IMR-90 (cell line): Measurements from ENCODE around the gene PIK3CB. TPM values are rescaled to one million over a fixed set of nuclear protein-coding genes. Genes with fewer than 3 reads are reported as not detected.

Source experiments
- ATAC-seq: fragments of 200-7000 bp; cut with Tn5 transposase; 2 replicates; pipeline ENCODE4 v1.9.1; 2020; ENCODE audit warnings: low read depth, mild to moderate bottlenecking, moderate library complexity
- BruUV-seq: library from RNA; stranded (reverse); fragments of 400-500 nt; replicated peaks from 2 replicates; lab custom pipeline; 2021; lab: Mats Ljungman, UMichigan
- CTCF ChIA-PET: fragments of 300-600 bp; formaldehyde crosslinking; extraction: SDS; loops from one replicate; lab custom pipeline; 2021; ENCODE audit warnings: antibody characterized with exemption; lab: Yijun Ruan, JAX
- POLR2A ChIA-PET: fragments of 300-600 bp; sonication (Branson Sonifier 250); formaldehyde crosslinking; loops from one replicate; lab custom pipeline; 2022; ENCODE audit warnings: antibody characterized with exemption; ENCODE audit not compliant: unreplicated experiment; lab: Charles Lee
- DNase-seq: peaks from one replicate; pipeline ENCODE4 v3.0.0; 2013
- H2AFZ ChIP-seq: replicated peaks from 2 replicates; pipeline ENCODE3; 2013; ENCODE audit warnings: low read length, mild to moderate bottlenecking; ENCODE audit not compliant: poor library complexity
- H2AK5ac ChIP-seq: 2 replicates; pipeline ENCODE4 v1.6.1; 2013; ENCODE audit warnings: low read depth, low read length, inconsistent platforms
- H2AK9ac ChIP-seq: replicated peaks from 2 replicates; pipeline ENCODE3; 2013; ENCODE audit warnings: mild to moderate bottlenecking, low read depth, low read length, moderate library complexity; ENCODE audit not compliant: poor library complexity
- H2BK120ac ChIP-seq: 2 replicates; pipeline ENCODE4 v1.6.1; 2013; ENCODE audit warnings: low read depth, low read length, inconsistent platforms
- H2BK15ac ChIP-seq: 3 replicates; pipeline ENCODE4 v1.6.1; 2013; ENCODE audit warnings: low read depth, low read length, inconsistent platforms
- H2BK20ac ChIP-seq: 2 replicates; pipeline ENCODE4 v1.6.1; 2013; ENCODE audit warnings: low read depth, mild to moderate bottlenecking, inconsistent platforms, low read length, moderate library complexity
- H2BK5ac ChIP-seq: 2 replicates; pipeline ENCODE4 v1.6.1; 2013; ENCODE audit warnings: mild to moderate bottlenecking, low read depth, low read length, inconsistent platforms; ENCODE audit not compliant: poor library complexity, severe bottlenecking
- H3K14ac ChIP-seq: replicated peaks from 2 replicates; pipeline ENCODE4 v1.6.1; 2013; ENCODE audit warnings: low read depth, low read length, inconsistent platforms
- H3K18ac ChIP-seq: 2 replicates; pipeline ENCODE4 v1.6.1; 2013; ENCODE audit warnings: low read depth, low read length, control low read depth
- H3K23ac ChIP-seq: 2 replicates; pipeline ENCODE4 v1.6.1; 2013; ENCODE audit warnings: low read depth, low read length, inconsistent platforms
- H3K27ac ChIP-seq: 2 replicates; pipeline ENCODE4 v1.5.1; 2013; ENCODE audit warnings: mild to moderate bottlenecking, control low read depth, low read length; ENCODE audit not compliant: insufficient read depth
- H3K27me3 ChIP-seq: 2 replicates; pipeline ENCODE4 v1.6.1; 2013; ENCODE audit warnings: low read length; ENCODE audit not compliant: control insufficient read depth, insufficient read depth
- H3K36me3 ChIP-seq: 2 replicates; pipeline ENCODE4 v1.6.1; 2013; ENCODE audit warnings: low read length, mixed read lengths; ENCODE audit not compliant: control insufficient read depth, insufficient read depth
- H3K4ac ChIP-seq: 2 replicates; pipeline ENCODE4 v1.6.1; 2013; ENCODE audit warnings: low read depth, low read length, inconsistent platforms
- H3K4me1 ChIP-seq: 2 replicates; pipeline ENCODE4 v1.6.1; 2013; ENCODE audit warnings: low read length, mixed read lengths; ENCODE audit not compliant: control insufficient read depth, insufficient read depth
- H3K4me2 ChIP-seq: 2 replicates; pipeline ENCODE4 v1.6.1; 2013; ENCODE audit warnings: low read depth, mild to moderate bottlenecking, control low read depth, low read length, moderate library complexity
- H3K4me3 ChIP-seq: 2 replicates; pipeline ENCODE4 v1.5.1; 2013; ENCODE audit warnings: low read depth, mild to moderate bottlenecking, control low read depth, low read length, moderate library complexity; ENCODE audit not compliant: insufficient read depth
- H3K56ac ChIP-seq: 2 replicates; pipeline ENCODE4 v1.6.1; 2013; ENCODE audit warnings: low read length, inconsistent platforms; ENCODE audit not compliant: insufficient read depth; ENCODE audit errors: extremely low read depth
- H3K79me1 ChIP-seq, 2 experiments: 2 replicates each; pipeline ENCODE4 v1.6.1; 2013; ENCODE audit warnings: low read length in 2 of 2, inconsistent platforms in 1 of 2, low read depth in 1 of 2
- H3K9ac ChIP-seq: 2 replicates; pipeline ENCODE4 v1.6.1; 2013; ENCODE audit warnings: low read depth, low read length, control low read depth
- H3K9me1 ChIP-seq: 2 replicates; pipeline ENCODE4 v1.6.1; 2013; ENCODE audit warnings: low read length, inconsistent platforms; ENCODE audit not compliant: insufficient read depth
- H3K9me3 ChIP-seq: 2 replicates; pipeline ENCODE4 v1.6.1; 2013; ENCODE audit warnings: low read length; ENCODE audit not compliant: control insufficient read depth, insufficient read depth
- H4K20me1 ChIP-seq: 2 replicates; pipeline ENCODE4 v1.6.1; 2013; ENCODE audit warnings: low read length, inconsistent platforms; ENCODE audit not compliant: insufficient read depth
- H4K5ac ChIP-seq: 2 replicates; pipeline ENCODE4 v1.6.1; 2013; ENCODE audit warnings: mild to moderate bottlenecking, low read depth, low read length, control low read depth
- H4K8ac ChIP-seq, 2 experiments: 2 replicates each; pipeline ENCODE4 v1.6.1; 2013; ENCODE audit warnings: low read depth in 2 of 2, low read length in 2 of 2, control low read depth in 1 of 2, inconsistent platforms in 1 of 2
- H4K91ac ChIP-seq: 2 replicates; pipeline ENCODE4 v1.6.1; 2013; ENCODE audit warnings: low read depth, low read length, inconsistent platforms; ENCODE audit not compliant: insufficient read depth
- BHLHE40 ChIP-seq: fragments of 150-350 bp; IDR thresholded peaks from 2 replicates; pipeline ENCODE4 v1.6.1; 2016; ENCODE audit warnings: mild to moderate bottlenecking, low read depth, low read length
- CEBPB ChIP-seq: IDR thresholded peaks from 2 replicates; pipeline ENCODE4 v1.6.1; 2012; ENCODE audit warnings: low read depth, low read length, improper control_type of control experiment
- CHD1 ChIP-seq: IDR thresholded peaks from 2 replicates; pipeline ENCODE4 v1.6.1; 2012; ENCODE audit warnings: low read depth, low read length, improper control_type of control experiment
- WGBS, 2 experiments: methylation state at CpG; one replicate each; pipeline versions ENCODE4 v1.1.5 to v1.1.7; 2013; ENCODE audit warnings: missing lambda C conversion rate in 2 of 2; ENCODE audit not compliant: insufficient read length in 1 of 2; ENCODE audit errors: extremely low coverage in 2 of 2; 5-methylcytosine and 5-hydroxymethylcytosine counted together
- dilution Hi-C: fragments of 300-500 bp; cut with HindIII; formaldehyde crosslinking; loops from one replicate; pipeline ENCODE4 v1.14.3; 2018; ENCODE audit warnings: low sequenced_read_pairs; ENCODE audit not compliant: unreplicated experiment
- in situ Hi-C: fragments of 300-500 bp; cut with MboI; formaldehyde crosslinking; loops from 3 replicates; pipeline ENCODE4 v1.14.3; 2019; ENCODE audit warnings: low sequenced_read_pairs, inconsistent platforms, mixed read lengths
- intact Hi-C: fragments of 100-400 bp; cut with micrococcal nuclease; formaldehyde crosslinking; loops from 2 replicates; pipeline ENCODE4 v1.10.0; 2022
- polyA plus RNA-seq, 3 experiments: library from polyadenylated mRNA; depleted of rRNA; stranded (reverse); fragments of >200 nt; gene quantifications; 2 replicates each; pipeline ENCODE4 v1.2.3, GENCODE V29; 2012; ENCODE audit warnings: low replicate concordance in 1 of 3
- total RNA-seq: library from RNA; depleted of rRNA; stranded (reverse); fragments of >200 nt; gene quantifications from 2 replicates; pipeline ENCODE4 v1.2.3, GENCODE V29; 2012
- TF ChIP-seq, protein P1 (sequence below): fragments of 150-350 bp; IDR thresholded peaks from 2 replicates; pipeline ENCODE4 v1.6.1; 2017; ENCODE audit warnings: mild to moderate bottlenecking, antibody characterized with exemption, low read length, low read depth

The PIK3CB gene
- total and polyA plus RNA-seq, 2 of the 4 experiments (the other 2 are of a cell fraction) = 6.3 to 6.8 TPM

GRCh38 chr3:138877226-138877625, 42.5 kb upstream of the PIK3CB start:
- Histone ChIP-seq H3K4me3 (no peak overlapping the region), H3K4ac (no peak overlapping the region), H3K36me3 (no peaks in the 10 kb centered on the region), H2BK15ac (no peak overlapping the region), H2BK20ac (no peak overlapping the region), H3K9me3 (no peaks in the 10 kb centered on the region), H4K8ac (no peak overlapping the region), H3K9me1 (no peaks in the 10 kb centered on the region), H3K18ac (no peak overlapping the region), H3K27ac (no peak overlapping the region), H4K20me1 (no peaks in the 10 kb centered on the region), H3K14ac (no peak overlapping the region), H3K9ac (no peak overlapping the region), H2AFZ (no peak overlapping the region), H4K91ac (no peak overlapping the region), H3K23ac (no peak overlapping the region), H4K5ac (no peak overlapping the region), H3K27me3 (no peaks in the 10 kb centered on the region), H3K4me2 (no peak overlapping the region), H3K56ac (no peak overlapping the region), H2BK5ac (no peak overlapping the region), H3K4me1 (no peaks in the 10 kb centered on the region), H2AK9ac (no peak overlapping the region), H2AK5ac (no peak overlapping the region), H3K79me1 (no peaks in the 10 kb centered on the region), H2BK120ac (no peak overlapping the region)
- CTCF ChIA-PET = no interaction called here
- POLR2A ChIA-PET = no interaction called here
- dilution Hi-C loops (no loop called here), intact Hi-C loops (no loop called here), in situ Hi-C loops (no loop called here)
- DNase-seq (no peak), ATAC-seq (no peak)
- BruUV-seq = no TSS peak
- no peak for TF ChIP-seq CHD1
- TF ChIP-seq CEBPB = no peak
- TF ChIP-seq BHLHE40 = no peak
- TF ChIP-seq, protein P1, sequence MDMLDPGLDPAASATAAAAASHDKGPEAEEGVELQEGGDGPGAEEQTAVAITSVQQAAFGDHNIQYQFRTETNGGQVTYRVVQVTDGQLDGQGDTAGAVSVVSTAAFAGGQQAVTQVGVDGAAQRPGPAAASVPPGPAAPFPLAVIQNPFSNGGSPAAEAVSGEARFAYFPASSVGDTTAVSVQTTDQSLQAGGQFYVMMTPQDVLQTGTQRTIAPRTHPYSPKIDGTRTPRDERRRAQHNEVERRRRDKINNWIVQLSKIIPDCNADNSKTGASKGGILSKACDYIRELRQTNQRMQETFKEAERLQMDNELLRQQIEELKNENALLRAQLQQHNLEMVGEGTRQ = no peak
- WGBS, 2 experiments = 83% methylated on average over 1 of the region's 2 CpGs; no CpG with 5 or more reads in 1 of the 2 experiments
